HEK293T (cell line): ENCODE data around the gene TPT1.

Experiments
- CTCF ChIA-PET: fragments of 350-600 bp; formaldehyde crosslinking; extraction: SDS; loops from one replicate; lab custom pipeline; 2021; ENCODE audit warnings: antibody characterized with exemption, inconsistent platforms; lab: Yijun Ruan, JAX
- POLR2A ChIA-PET: fragments of 350-600 bp; formaldehyde crosslinking; extraction: SDS; loops from one replicate; lab custom pipeline; 2020; ENCODE audit warnings: antibody characterized with exemption, inconsistent platforms; lab: Yijun Ruan, JAX
- DNase-seq: peaks from one replicate; pipeline ENCODE4 v3.0.0; 2012; ENCODE audit warnings: mixed read lengths; ENCODE audit errors: extremely low spot score
- ARNT ChIP-seq: fragments of 450-650 bp; IDR thresholded peaks from 2 replicates; pipeline ENCODE4 v1.6.1; 2017; ENCODE audit warnings: mild to moderate bottlenecking
- BHLHE40 ChIP-seq: fragments of 450-650 bp; IDR thresholded peaks from 2 replicates; pipeline ENCODE4 v1.6.1; 2016; ENCODE audit warnings: mild to moderate bottlenecking, moderate library complexity, borderline replicate concordance
- CTBP1 ChIP-seq: fragments of 450-650 bp; IDR thresholded peaks from 2 replicates; pipeline ENCODE4 v1.6.1; 2016; ENCODE audit warnings: borderline replicate concordance
- ELF4 ChIP-seq: fragments of 450-650 bp; IDR thresholded peaks from 2 replicates; pipeline ENCODE4 v1.6.1; 2017; ENCODE audit warnings: antibody characterized with exemption
- FOXA1 ChIP-seq: fragments of 450-650 bp; IDR thresholded peaks from 2 replicates; pipeline ENCODE4 v1.6.1; 2016; ENCODE audit warnings: mild to moderate bottlenecking
- FOXK2 ChIP-seq: fragments of 450-650 bp; IDR thresholded peaks from 2 replicates; pipeline ENCODE4 v1.6.1; 2016; ENCODE audit warnings: mild to moderate bottlenecking
- FOXM1 ChIP-seq: fragments of 450-650 bp; IDR thresholded peaks from 2 replicates; pipeline ENCODE4 v1.6.1; 2017; ENCODE audit warnings: mild to moderate bottlenecking, borderline replicate concordance
- HDGF ChIP-seq: fragments of 450-650 bp; IDR thresholded peaks from 2 replicates; pipeline ENCODE4 v1.6.1; 2017; ENCODE audit warnings: antibody characterized with exemption, borderline replicate concordance
- L3MBTL2 ChIP-seq: fragments of 450-650 bp; conservative IDR thresholded peaks from 2 replicates; pipeline ENCODE4 v1.6.1; 2016; ENCODE audit warnings: mild to moderate bottlenecking
- LEF1 ChIP-seq: fragments of 450-650 bp; IDR thresholded peaks from 2 replicates; pipeline ENCODE4 v1.6.1; 2017; ENCODE audit warnings: mild to moderate bottlenecking, borderline replicate concordance
- NFRKB ChIP-seq: fragments of 450-650 bp; IDR thresholded peaks from 2 replicates; pipeline ENCODE4 v1.6.1; 2016; ENCODE audit warnings: mild to moderate bottlenecking, moderate library complexity
- PKNOX1 ChIP-seq: fragments of 450-650 bp; IDR thresholded peaks from 2 replicates; pipeline ENCODE4 v1.6.1; 2016
- SP1 ChIP-seq: fragments of 450-650 bp; IDR thresholded peaks from 2 replicates; pipeline ENCODE4 v1.6.1; 2017
- SUZ12 ChIP-seq: fragments of 450-650 bp; IDR thresholded peaks from 2 replicates; pipeline ENCODE4 v1.6.1; 2016; ENCODE audit warnings: mild to moderate bottlenecking
- TARDBP ChIP-seq: fragments of 450-650 bp; IDR thresholded peaks from 2 replicates; pipeline ENCODE4 v1.6.1; 2016
- ZNF384 ChIP-seq: fragments of 450-650 bp; IDR thresholded peaks from 2 replicates; pipeline ENCODE4 v1.6.1; 2016

TPT1 gene

GRCh38 chr13:45306966-45307365, 34.0 kb downstream of the TPT1 start:
- POLR2A ChIA-PET, result no interaction called here
- CTCF ChIA-PET, result interaction anchor here (0.6 to 3.6 kb wide), 4 partner anchors 210 to 333 kb away, joined by 3 to 13 read pairs (median 4); no protein-coding TSS in a partner anchor
- no peak for TF ChIP-seq FOXK2
- no peak for TF ChIP-seq SP1
- no peak for TF ChIP-seq HDGF
- no peak for TF ChIP-seq ARNT
- no peak for TF ChIP-seq FOXM1
- TF ChIP-seq NFRKB, result no peak
- TF ChIP-seq SUZ12, result no peak
- TF ChIP-seq L3MBTL2, result no peak
- TF ChIP-seq BHLHE40, result no peak
- TF ChIP-seq ELF4, result no peak
- TF ChIP-seq PKNOX1, result no peak
- TF ChIP-seq TARDBP, result no peak
- TF ChIP-seq CTBP1, result no peak
- no peak for TF ChIP-seq ZNF384
- no peak for TF ChIP-seq LEF1
- no peak for TF ChIP-seq FOXA1
- no peak for DNase-seq

GRCh38 chr13:45305079-45305478, 35.9 kb downstream of the TPT1 start:
- ChIA-PET CTCF (no interaction called here), POLR2A (no interaction called here)
- no peak for TF ChIP-seq SP1
- TF ChIP-seq TARDBP, result no peak
- no peak for TF ChIP-seq BHLHE40
- no peak for TF ChIP-seq FOXM1
- no peak for TF ChIP-seq NFRKB
- TF ChIP-seq SUZ12, result no peak
- TF ChIP-seq PKNOX1, result no peak
- no peak for TF ChIP-seq ARNT
- TF ChIP-seq L3MBTL2, result no peak
- no peak for TF ChIP-seq HDGF
- TF ChIP-seq ELF4, result no peak
- no peak for TF ChIP-seq CTBP1
- TF ChIP-seq LEF1, result no peak
- DNase-seq, result no peak

GRCh38 chr13:45303866-45304265, 37.1 kb downstream of the TPT1 start:
- CTCF ChIA-PET, result no interaction called here
- no peak for DNase-seq
- TF ChIP-seq HDGF (no peak), FOXA1 (no peak), NFRKB (no peak), PKNOX1 (no peak), FOXM1 (no peak), FOXK2 (no peak), SUZ12 (no peak), LEF1 (no peak), TARDBP (no peak), BHLHE40 (no peak), CTBP1 (no peak), SP1 (no peak), ZNF384 (no peak), ELF4 (no peak), L3MBTL2 (no peak)
- POLR2A ChIA-PET, result no interaction called here

GRCh38 chr13:45303026-45303425, 38.0 kb downstream of the TPT1 start:
- no peak for DNase-seq
- CTCF ChIA-PET, result no interaction called here
- TF ChIP-seq ELF4 (no peak), SUZ12 (no peak), HDGF (no peak), FOXK2 (no peak), NFRKB (no peak), ZNF384 (no peak)
- POLR2A ChIA-PET, result no interaction called here

- CTCF ChIA-PET, result interaction anchor here (1.5 kb wide), 1 partner anchor 256 kb away, joined by 5 read pairs; no protein-coding TSS in a partner anchor
- POLR2A ChIA-PET, result no interaction called here
- no peak for DNase-seq
- TF ChIP-seq LEF1 (no peak), ZNF384 (no peak), PKNOX1 (no peak)
Observed at GRCh38 chr13:45302507-45302906, 38.5 kb downstream of the TPT1 start.

GRCh38 chr13:45301263-45301662, 39.7 kb downstream of the TPT1 start:
- TF ChIP-seq BHLHE40 (no peak), SP1 (no peak), PKNOX1 (no peak), CTBP1 (no peak)
- ChIA-PET CTCF (interaction anchor here (1.5 kb wide), 1 partner anchor 255 kb away, joined by 5 read pairs; no protein-coding TSS in a partner anchor), POLR2A (no interaction called here)

More at GRCh38 chr13:45301263-45301662, 39.7 kb downstream of the TPT1 start:
- no peak for DNase-seq
